Measurements from ENCODE around the gene RNU6-9.

RNU6-9 gene

GRCh38 chr19:896434-896833 is 3.1 kb downstream of the RNU6-9 start:
- in situ Hi-C loops (cut with MboI; ENCODE audit: low sequenced_read_pairs) = no loop called here

GRCh38 chr19:896999-897398 is 3.7 kb downstream of the RNU6-9 start:
- in situ Hi-C loops (cut with MboI; ENCODE audit: low sequenced_read_pairs) = no loop called here

- in situ Hi-C loops (cut with MboI; ENCODE audit: low sequenced_read_pairs) = no loop called here
These were observed 4.3 kb downstream of the RNU6-9 start for GRCh38 chr19:897442-898039.

- in situ Hi-C loops (cut with MboI; ENCODE audit: low sequenced_read_pairs) = no loop called here
These were observed 5.4 kb downstream of the RNU6-9 start for GRCh38 chr19:898663-899062.

DNA sequence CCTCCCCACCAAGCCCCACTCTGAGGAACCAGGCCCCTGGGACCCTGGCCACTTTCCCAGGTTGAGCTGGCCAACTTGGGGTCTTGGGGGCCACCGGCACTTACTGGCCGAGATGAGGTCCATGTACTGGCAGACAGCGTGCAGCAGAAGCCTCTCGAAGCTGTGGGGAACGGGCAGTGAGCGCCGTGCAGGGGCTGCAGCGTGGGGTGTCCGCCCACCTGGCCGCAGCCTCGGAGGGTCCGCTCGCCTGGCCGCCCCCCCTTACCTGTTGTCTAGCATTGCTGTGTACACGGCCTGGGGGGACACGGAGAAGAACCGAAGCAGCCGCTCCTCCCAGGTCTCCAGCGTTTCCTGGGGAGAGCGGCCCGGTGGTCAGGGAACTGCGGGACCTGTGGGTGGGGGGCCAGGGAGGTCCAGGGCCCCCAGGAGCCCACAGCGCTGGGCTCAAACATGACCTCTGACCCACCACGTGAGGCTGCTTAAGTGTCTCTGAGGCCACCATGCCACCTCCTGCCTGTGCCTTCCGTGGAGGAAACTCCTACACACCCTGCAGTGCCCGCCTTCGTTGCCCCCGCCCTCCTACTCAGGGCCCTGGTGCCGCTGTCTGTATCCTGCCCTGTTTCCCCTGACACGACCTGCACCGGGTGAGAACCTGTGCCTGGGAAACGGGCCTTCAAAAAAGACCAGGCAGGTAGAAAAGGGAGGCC is 6.2 kb downstream of the RNU6-9 start:
- in situ Hi-C loops (cut with MboI; ENCODE audit: low sequenced_read_pairs) = no loop called here

- in situ Hi-C loops (cut with MboI; ENCODE audit: low sequenced_read_pairs) = no loop called here
These were observed 6.7 kb downstream of the RNU6-9 start for GRCh38 chr19:900043-900301.

DNA sequence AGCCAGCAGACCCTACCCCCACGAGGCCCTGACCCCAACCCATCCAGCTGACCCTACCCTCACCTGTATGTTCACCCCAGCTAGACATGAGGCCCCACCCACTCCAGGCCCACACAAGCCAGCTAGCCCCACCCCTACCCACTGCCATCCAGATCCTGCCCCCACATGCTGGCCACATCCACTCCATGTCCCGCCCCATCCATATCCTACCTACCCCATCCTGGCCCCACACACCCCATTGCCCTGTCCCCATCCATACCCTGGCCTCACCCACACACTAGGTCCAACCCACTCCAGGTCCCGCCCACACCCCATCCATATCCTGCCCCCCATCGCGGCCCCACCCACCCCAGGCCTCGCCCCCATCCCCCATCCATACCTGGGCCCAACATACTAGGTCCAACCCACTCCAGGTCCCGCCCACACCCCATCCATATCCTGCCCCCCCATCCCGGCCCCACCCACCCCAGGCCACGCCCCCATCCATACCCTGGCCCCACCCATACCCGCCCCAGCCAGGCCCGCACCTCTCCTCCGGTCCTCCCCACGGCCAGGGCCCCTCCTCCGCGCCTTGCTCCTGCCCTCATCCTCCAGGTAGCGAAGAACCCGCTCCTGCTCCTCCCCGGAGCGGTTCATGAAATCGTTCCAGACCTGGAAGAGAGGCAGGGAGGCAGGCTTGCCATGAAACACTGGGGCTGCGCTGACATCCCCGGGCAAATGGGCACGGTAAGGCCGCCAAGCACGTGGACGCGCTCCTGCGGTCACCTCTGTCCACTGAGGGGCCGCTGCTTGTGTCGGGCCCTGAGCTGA is 7.2 kb downstream of the RNU6-9 start:
- in situ Hi-C loops (cut with MboI; ENCODE audit: low sequenced_read_pairs) = no loop called here

GRCh38 chr19:901216-902092 is 8.2 kb downstream of the RNU6-9 start:
- in situ Hi-C loops (cut with MboI; ENCODE audit: low sequenced_read_pairs) = no loop called here

DNA sequence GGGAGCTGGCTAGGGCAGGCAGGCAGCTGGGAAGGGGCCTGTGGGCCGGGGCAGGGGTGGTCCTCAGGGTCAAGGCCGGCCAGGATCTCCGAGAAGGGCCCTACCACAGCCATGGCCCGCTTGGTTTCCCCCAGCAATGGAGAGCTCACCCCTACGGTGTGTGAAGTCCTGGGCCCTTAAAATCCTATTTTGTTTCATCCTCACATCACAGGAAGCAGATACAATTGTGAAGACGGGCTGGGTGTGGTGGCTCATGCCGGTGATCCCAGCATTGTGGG is 8.7 kb downstream of the RNU6-9 start:
- in situ Hi-C loops (cut with MboI; ENCODE audit: low sequenced_read_pairs) = no loop called here

GRCh38 chr19:902446-903226 is 9.4 kb downstream of the RNU6-9 start:
- in situ Hi-C loops (cut with MboI; ENCODE audit: low sequenced_read_pairs) = no loop called here

GRCh38 chr19:903266-903797 is 10.0 kb downstream of the RNU6-9 start:
- in situ Hi-C loops (cut with MboI; ENCODE audit: low sequenced_read_pairs) = no loop called here

- in situ Hi-C loops (cut with MboI; ENCODE audit: low sequenced_read_pairs) = no loop called here
These were observed 11.3 kb downstream of the RNU6-9 start for GRCh38 chr19:904545-904944.

GRCh38 chr19:906480-906879 is 13.2 kb downstream of the RNU6-9 start:
- in situ Hi-C loops (cut with MboI; ENCODE audit: low sequenced_read_pairs) = no loop called here

- in situ Hi-C loops (cut with MboI; ENCODE audit: low sequenced_read_pairs) = no loop called here
These were observed 14.0 kb downstream of the RNU6-9 start for GRCh38 chr19:907183-907853.

- in situ Hi-C loops (cut with MboI; ENCODE audit: low sequenced_read_pairs) = no loop called here
These were observed 18.1 kb downstream of the RNU6-9 start for GRCh38 chr19:911197-912033.

- in situ Hi-C loops (cut with MboI; ENCODE audit: low sequenced_read_pairs) = no loop called here
These were observed 19.1 kb downstream of the RNU6-9 start for GRCh38 chr19:912181-913079.

GRCh38 chr19:913080-913748 is 19.9 kb downstream of the RNU6-9 start, which contains the start of gene R3HDM4:
Gene R3HDM4 (minus strand): TSS chr19:913219. CDS start chr19:913157, 62 bp downstream.
- in situ Hi-C loops (cut with MboI; ENCODE audit: low sequenced_read_pairs) = no loop called here

All from HL-60/S4 treated with retinoic acid at 250 ng/mL for 4 days and 3 days (cell line).